ENCODE results near the gene CARHSP1. TPM values are rescaled to one million over a fixed set of nuclear protein-coding genes. Genes with fewer than 3 reads are reported as not detected.

The CARHSP1 gene
- total and polyA plus RNA-seq, 2 donors: 86.7 to 100 TPM

GRCh38 chr16:8832717-8833105, 36.1 kb downstream of the CARHSP1 start:
- no peak overlapping the region for H3K4me3 ChIP-seq (ENCODE audit: low read length in 2 of 2)
- H3K9me3 ChIP-seq (ENCODE audit: control insufficient read depth in 2 of 2, insufficient read depth in 1 of 2, low read length in 1 of 2): no peaks in the 10 kb centered on the region
- peaks cover 7 to 22% of the 10 kb centered on the region in 2 donors for H3K36me3 ChIP-seq (ENCODE audit: control insufficient read depth in 2 of 2, insufficient read depth in 2 of 2, low read length in 1 of 2)
- peaks cover 8 to 11% of the 10 kb centered on the region in 2 donors for H3K4me1 ChIP-seq (ENCODE audit: control insufficient read depth in 2 of 2, insufficient read depth in 2 of 2, low read length in 2 of 2)
- H3K27me3 ChIP-seq (ENCODE audit: control insufficient read depth in 2 of 2, insufficient read depth in 1 of 2, low read length in 1 of 2): no peaks in the 10 kb centered on the region
- DNase-seq (ENCODE audit: low read depth in 6 of 9, low spot score in 9 of 9): peak in 6 of 9 donors; percentile 8 to 70 (median 22)
- WGBS: 24% methylated on average over 16 of the region's 16 CpGs
- H3K27ac ChIP-seq (ENCODE audit: low read depth in 1 of 2, low read length in 1 of 2): no peak overlapping the region

- no peaks in the 10 kb centered on the region for H3K27me3 ChIP-seq (ENCODE audit: control insufficient read depth in 2 of 2, insufficient read depth in 1 of 2, low read length in 1 of 2)
- H3K4me3 ChIP-seq (ENCODE audit: low read length in 2 of 2): no peak overlapping the region
- no peak for DNase-seq (ENCODE audit: low read depth in 6 of 9, low spot score in 9 of 9)
- peaks cover 7 to 22% of the 10 kb centered on the region in 2 donors for H3K36me3 ChIP-seq (ENCODE audit: control insufficient read depth in 2 of 2, insufficient read depth in 2 of 2, low read length in 1 of 2)
- H3K27ac ChIP-seq (ENCODE audit: low read depth in 1 of 2, low read length in 1 of 2): no peak overlapping the region
- WGBS: 82% methylated on average over 18 of the region's 18 CpGs
- H3K4me1 ChIP-seq (ENCODE audit: control insufficient read depth in 2 of 2, insufficient read depth in 2 of 2, low read length in 2 of 2): peaks cover 8 to 11% of the 10 kb centered on the region in 2 donors
- no peaks in the 10 kb centered on the region for H3K9me3 ChIP-seq (ENCODE audit: control insufficient read depth in 2 of 2, insufficient read depth in 1 of 2, low read length in 1 of 2)
These were observed 36.7 kb downstream of the CARHSP1 start for GRCh38 chr16:8831871-8832716.

- Histone ChIP-seq H3K36me3 (ENCODE audit: control insufficient read depth in 2 of 2, insufficient read depth in 2 of 2, low read length in 1 of 2) (peaks cover 7 to 22% of the 10 kb centered on the region in 2 donors), H3K27ac (ENCODE audit: low read depth in 1 of 2, low read length in 1 of 2) (no peak overlapping the region), H3K4me1 (ENCODE audit: control insufficient read depth in 2 of 2, insufficient read depth in 2 of 2, low read length in 2 of 2) (peaks cover 8 to 11% of the 10 kb centered on the region in 2 donors), H3K4me3 (ENCODE audit: low read length in 2 of 2) (no peak overlapping the region), H3K9me3 (ENCODE audit: control insufficient read depth in 2 of 2, insufficient read depth in 1 of 2, low read length in 1 of 2) (no peaks in the 10 kb centered on the region), H3K27me3 (ENCODE audit: control insufficient read depth in 2 of 2, insufficient read depth in 1 of 2, low read length in 1 of 2) (no peaks in the 10 kb centered on the region)
- DNase-seq (ENCODE audit: low read depth in 6 of 9, low spot score in 9 of 9): no peak
- 97% methylated on average over 9 of the region's 9 CpGs for WGBS
These were observed 37.4 kb downstream of the CARHSP1 start for GRCh38 chr16:8831450-8831849.

GRCh38 chr16:8828541-8829165, 40.2 kb downstream of the CARHSP1 start:
- Histone ChIP-seq H3K27me3 (ENCODE audit: control insufficient read depth in 2 of 2, insufficient read depth in 1 of 2, low read length in 1 of 2) (no peaks in the 10 kb centered on the region), H3K4me1 (ENCODE audit: control insufficient read depth in 2 of 2, insufficient read depth in 2 of 2, low read length in 2 of 2) (peaks cover 8 to 11% of the 10 kb centered on the region in 2 donors), H3K9me3 (ENCODE audit: control insufficient read depth in 2 of 2, insufficient read depth in 1 of 2, low read length in 1 of 2) (no peaks in the 10 kb centered on the region), H3K4me3 (ENCODE audit: low read length in 2 of 2) (no peak overlapping the region), H3K36me3 (ENCODE audit: control insufficient read depth in 2 of 2, insufficient read depth in 2 of 2, low read length in 1 of 2) (peaks cover 7 to 25% of the 10 kb centered on the region in 2 donors), H3K27ac (ENCODE audit: low read depth in 1 of 2, low read length in 1 of 2) (no peak overlapping the region)
- WGBS: 97% methylated on average over 8 of the region's 8 CpGs
- DNase-seq (ENCODE audit: low read depth in 6 of 9, low spot score in 9 of 9): no peak

GRCh38 chr16:8826278-8826879, 42.4 kb downstream of the CARHSP1 start:
- H3K27ac ChIP-seq (ENCODE audit: low read depth in 1 of 2, low read length in 1 of 2): no peak overlapping the region
- H3K4me1 ChIP-seq (ENCODE audit: control insufficient read depth in 2 of 2, insufficient read depth in 2 of 2, low read length in 2 of 2): no peaks in the 10 kb centered on the region
- H3K36me3 ChIP-seq (ENCODE audit: control insufficient read depth in 2 of 2, insufficient read depth in 2 of 2, low read length in 1 of 2): peaks cover 17 to 19% of the 10 kb centered on the region in 2 donors
- 65% methylated on average over 3 of the region's 3 CpGs for WGBS
- H3K4me3 ChIP-seq (ENCODE audit: low read length in 2 of 2): no peak overlapping the region
- H3K27me3 ChIP-seq (ENCODE audit: control insufficient read depth in 2 of 2, insufficient read depth in 1 of 2, low read length in 1 of 2): no peaks in the 10 kb centered on the region
- no peaks in the 10 kb centered on the region for H3K9me3 ChIP-seq (ENCODE audit: control insufficient read depth in 2 of 2, insufficient read depth in 1 of 2, low read length in 1 of 2)
- no peak for DNase-seq (ENCODE audit: low read depth in 6 of 9, low spot score in 9 of 9)

- no peak overlapping the region for H3K4me3 ChIP-seq (ENCODE audit: low read length in 2 of 2)
- H3K27ac ChIP-seq (ENCODE audit: low read depth in 1 of 2, low read length in 1 of 2): no peak overlapping the region
- H3K36me3 ChIP-seq (ENCODE audit: control insufficient read depth in 2 of 2, insufficient read depth in 2 of 2, low read length in 1 of 2): peaks cover 12 to 16% of the 10 kb centered on the region in 2 donors
- no peaks in the 10 kb centered on the region for H3K9me3 ChIP-seq (ENCODE audit: control insufficient read depth in 2 of 2, insufficient read depth in 1 of 2, low read length in 1 of 2)
- peaks cover 0 to 9% of the 10 kb centered on the region in 2 donors for H3K4me1 ChIP-seq (ENCODE audit: control insufficient read depth in 2 of 2, insufficient read depth in 2 of 2, low read length in 2 of 2)
- WGBS: over 99% methylated on average over 3 of the region's 3 CpGs
- DNase-seq (ENCODE audit: low read depth in 6 of 9, low spot score in 9 of 9): no peak
- no peaks in the 10 kb centered on the region for H3K27me3 ChIP-seq (ENCODE audit: control insufficient read depth in 2 of 2, insufficient read depth in 1 of 2, low read length in 1 of 2)
These were observed 46.4 kb downstream of the CARHSP1 start for GRCh38 chr16:8822403-8822802.

GRCh38 chr16:8819411-8820034, 49.3 kb downstream of the CARHSP1 start:
- Histone ChIP-seq H3K4me1 (ENCODE audit: control insufficient read depth in 2 of 2, insufficient read depth in 2 of 2, low read length in 2 of 2) (peaks cover 8 to 19% of the 10 kb centered on the region in 2 donors), H3K27ac (ENCODE audit: low read depth in 1 of 2, low read length in 1 of 2) (no peak overlapping the region), H3K4me3 (ENCODE audit: low read length in 2 of 2) (no peak overlapping the region), H3K36me3 (ENCODE audit: control insufficient read depth in 2 of 2, insufficient read depth in 2 of 2, low read length in 1 of 2) (peaks cover 17 to 22% of the 10 kb centered on the region in 2 donors), H3K9me3 (ENCODE audit: control insufficient read depth in 2 of 2, insufficient read depth in 1 of 2, low read length in 1 of 2) (no peaks in the 10 kb centered on the region), H3K27me3 (ENCODE audit: control insufficient read depth in 2 of 2, insufficient read depth in 1 of 2, low read length in 1 of 2) (no peaks in the 10 kb centered on the region)
- WGBS: 97% methylated on average over 6 of the region's 6 CpGs
- DNase-seq (ENCODE audit: low read depth in 6 of 9, low spot score in 9 of 9): no peak

- peak in 1 of 9 donors; percentile 31 for DNase-seq (ENCODE audit: low read depth in 6 of 9, low spot score in 9 of 9)
- peaks cover 25 to 29% of the 10 kb centered on the region in 2 donors for H3K36me3 ChIP-seq (ENCODE audit: control insufficient read depth in 2 of 2, insufficient read depth in 2 of 2, low read length in 1 of 2)
These were observed 50.1 kb downstream of the CARHSP1 start for GRCh38 chr16:8818504-8819270.

More at GRCh38 chr16:8818504-8819270, 50.1 kb downstream of the CARHSP1 start:
- Histone ChIP-seq H3K9me3 (ENCODE audit: control insufficient read depth in 2 of 2, insufficient read depth in 1 of 2, low read length in 1 of 2) (no peaks in the 10 kb centered on the region), H3K27me3 (ENCODE audit: control insufficient read depth in 2 of 2, insufficient read depth in 1 of 2, low read length in 1 of 2) (no peaks in the 10 kb centered on the region), H3K27ac (ENCODE audit: low read depth in 1 of 2, low read length in 1 of 2) (no peak overlapping the region), H3K4me1 (ENCODE audit: control insufficient read depth in 2 of 2, insufficient read depth in 2 of 2, low read length in 2 of 2) (peaks cover 8 to 19% of the 10 kb centered on the region in 2 donors), H3K4me3 (ENCODE audit: low read length in 2 of 2) (no peak overlapping the region)
- 80% methylated on average over 10 of the region's 10 CpGs for WGBS
